NCI-H446 (cell line): ENCODE measurements around the gene DIRAS1.

Source experiments
- DNase-seq, 2 experiments: peaks; one replicate each; lab custom pipeline; 2025; lab: John Stamatoyannopoulos, UW

The DIRAS1 gene

DNA sequence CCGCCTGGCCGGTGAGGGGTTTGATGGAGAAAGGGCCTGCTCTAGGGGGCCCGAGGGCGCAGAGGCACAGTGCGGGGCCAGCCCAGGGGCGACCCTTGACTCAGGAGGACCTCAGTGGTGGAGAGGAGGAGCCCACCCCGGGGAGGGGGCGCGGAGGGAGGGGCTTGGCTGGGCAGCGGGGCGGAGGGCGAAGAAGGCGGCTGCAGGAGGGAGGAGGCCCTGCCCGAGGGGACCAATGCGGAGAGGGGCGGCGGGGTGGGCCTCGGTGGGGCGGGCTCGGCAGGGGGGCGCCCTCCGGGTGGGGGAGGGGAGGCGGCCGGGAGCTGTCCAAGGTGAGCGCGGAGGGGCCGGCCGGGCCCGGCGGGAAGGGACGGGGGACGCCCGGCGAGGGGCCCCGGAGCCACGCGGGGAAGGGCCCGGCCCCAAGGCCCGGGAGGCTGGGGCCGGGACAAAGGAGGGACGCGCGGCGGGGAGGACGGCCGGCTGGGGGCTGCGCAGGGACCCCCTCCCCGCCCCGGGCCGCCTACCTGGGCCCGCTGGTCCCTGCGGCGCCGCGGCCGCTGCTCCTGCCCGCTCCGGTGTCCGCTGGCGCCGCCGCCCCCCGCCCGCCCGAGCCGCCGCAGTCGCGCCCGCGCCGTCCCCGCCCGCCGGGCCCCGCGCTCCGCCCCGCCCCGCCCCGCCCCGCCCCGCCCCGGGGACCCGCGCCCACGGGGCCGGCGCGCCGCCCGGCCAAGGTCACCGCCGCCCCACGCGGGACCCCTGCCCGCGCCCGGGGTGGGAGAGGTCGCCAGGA is at the start of gene DIRAS1:
TSS of gene DIRAS1 (minus strand) at position 596 of the 793 bp plus-strand sequence. CDS start 3,566 bp downstream, outside the sequence.
- no peak for DNase-seq

GRCh38 chr19:2770055-2771013 is 49.2 kb upstream of the DIRAS1 start:
- no peak for DNase-seq

GRCh38 chr19:2769218-2769617 is 48.0 kb upstream of the DIRAS1 start:
- DNase-seq = no peak

GRCh38 chr19:2768365-2769132 is 47.4 kb upstream of the DIRAS1 start:
- DNase-seq = no peak

GRCh38 chr19:2767688-2768087 is 46.5 kb upstream of the DIRAS1 start:
- no peak for DNase-seq

GRCh38 chr19:2766594-2767372 is 45.6 kb upstream of the DIRAS1 start:
- DNase-seq = no peak

- DNase-seq = no peak
Measured at GRCh38 chr19:2765376-2765775, 44.2 kb upstream of the DIRAS1 start.

DNA sequence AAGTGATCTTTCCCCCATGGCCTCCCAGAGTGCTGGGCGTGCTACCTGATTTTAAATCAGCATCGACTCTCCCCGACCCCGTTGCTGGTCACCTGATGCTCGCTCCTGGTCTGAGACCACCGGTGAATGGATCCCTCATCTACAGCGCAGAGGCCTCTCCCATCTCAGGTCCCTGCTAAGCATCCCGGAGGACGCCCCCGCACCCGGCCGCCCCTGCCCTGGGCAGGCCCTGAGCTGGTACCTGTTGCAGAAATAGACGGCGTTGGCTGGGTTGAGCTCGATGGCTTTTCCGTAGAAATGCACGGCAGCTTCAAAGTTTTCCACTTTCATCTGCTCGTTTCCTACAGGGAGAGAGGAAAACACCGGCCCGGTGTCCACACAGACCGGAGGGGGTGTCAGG is 43.8 kb upstream of the DIRAS1 start:
- no peak for DNase-seq

DNA sequence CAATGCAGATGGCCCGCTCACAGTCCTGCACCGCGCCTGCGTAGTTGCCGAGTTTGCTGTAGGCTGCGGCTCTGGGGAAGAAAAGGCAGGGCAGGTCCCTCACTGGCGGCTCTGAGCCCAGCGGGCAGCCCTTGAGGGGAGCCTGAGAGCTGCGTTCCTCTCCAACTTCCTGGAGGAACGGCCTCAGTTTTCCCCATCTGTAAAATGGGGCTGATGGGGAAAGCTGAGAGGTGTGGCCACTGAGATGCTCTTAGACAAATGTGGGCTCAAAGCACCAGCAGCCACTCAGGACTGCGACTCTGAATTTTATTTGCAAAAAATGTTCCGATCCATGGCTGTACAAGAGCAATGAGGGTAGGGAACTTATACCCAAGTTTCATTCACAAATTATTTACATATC is 42.5 kb upstream of the DIRAS1 start:
- DNase-seq = no peak

GRCh38 chr19:2762783-2763496 is 41.8 kb upstream of the DIRAS1 start:
- DNase-seq = no peak

GRCh38 chr19:2761876-2762782 is 41.0 kb upstream of the DIRAS1 start:
- DNase-seq = no peak

GRCh38 chr19:2761309-2761677 is 40.1 kb upstream of the DIRAS1 start:
- DNase-seq = no peak

DNA sequence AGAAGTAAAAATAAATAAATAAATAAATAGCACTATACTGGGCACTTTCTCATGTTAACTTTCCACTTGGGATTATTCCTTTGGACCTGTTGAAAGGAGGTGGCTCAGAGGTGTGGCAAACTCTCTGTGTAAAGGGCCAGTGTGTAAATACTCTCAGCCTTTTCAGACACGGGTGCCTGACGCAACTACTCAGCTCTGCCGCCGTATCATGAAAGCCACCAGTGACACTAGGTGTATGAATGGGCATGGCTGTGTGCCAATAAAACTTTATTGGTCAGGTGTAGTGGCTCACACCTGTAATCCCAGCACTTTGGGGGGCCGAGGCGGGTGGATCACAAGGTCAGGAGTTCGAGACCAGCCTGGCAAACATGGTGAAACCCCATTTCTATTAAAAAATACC is 38.8 kb upstream of the DIRAS1 start:
- no peak for DNase-seq

- no peak for DNase-seq
Measured at GRCh38 chr19:2759362-2759761, 38.2 kb upstream of the DIRAS1 start.

- DNase-seq = no peak
Measured at GRCh38 chr19:2758601-2759313, 37.6 kb upstream of the DIRAS1 start.

DNA sequence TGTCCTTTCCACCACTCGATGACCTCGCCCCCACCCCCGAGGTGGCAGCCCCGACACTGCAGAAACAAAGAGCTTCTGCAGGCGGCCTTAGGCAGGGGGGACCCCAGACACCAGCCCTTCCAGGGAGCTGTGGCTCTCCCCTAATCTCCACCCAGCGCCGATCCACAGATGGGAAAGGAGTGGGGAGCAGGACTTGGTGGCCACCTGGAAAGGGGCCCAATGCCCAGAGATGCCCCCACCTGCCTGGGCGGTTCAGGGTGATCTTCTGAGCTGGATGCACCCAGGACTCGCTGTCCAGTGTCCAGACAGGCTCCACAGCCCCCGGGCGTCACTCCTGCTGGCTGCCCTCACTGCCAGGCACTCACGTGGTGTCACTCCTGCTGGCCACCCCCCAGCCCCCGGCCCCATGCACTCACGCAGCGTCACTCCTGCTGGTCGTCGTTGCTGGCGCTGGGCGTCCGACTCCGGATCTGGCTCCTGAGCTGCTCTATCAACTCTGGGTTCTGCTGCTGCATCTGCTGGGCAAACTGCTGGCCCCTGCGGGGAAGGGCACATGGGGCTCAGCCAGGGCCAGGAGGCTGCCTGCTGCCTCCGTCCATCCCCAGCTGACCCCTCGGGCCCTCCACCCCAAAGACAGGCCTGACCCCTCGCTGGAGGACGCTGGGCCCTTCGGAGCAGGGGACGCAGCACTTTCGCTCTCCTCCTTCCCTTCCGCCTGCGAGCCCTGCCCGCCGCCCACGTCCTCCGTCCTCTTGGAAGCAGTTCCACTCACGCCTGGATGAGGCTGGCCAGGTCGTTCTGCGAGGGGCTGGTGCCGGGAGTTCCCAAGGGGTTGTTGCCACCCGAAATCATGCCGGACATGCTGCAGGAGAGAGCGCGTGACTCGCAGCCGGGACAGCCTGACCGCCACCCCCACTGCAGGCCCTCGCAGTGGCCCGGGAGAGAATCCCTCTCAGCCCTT is 36.0 kb upstream of the DIRAS1 start:
- DNase-seq = no peak

- DNase-seq = no peak
Measured at GRCh38 chr19:2756477-2756876, 35.3 kb upstream of the DIRAS1 start.

DNA sequence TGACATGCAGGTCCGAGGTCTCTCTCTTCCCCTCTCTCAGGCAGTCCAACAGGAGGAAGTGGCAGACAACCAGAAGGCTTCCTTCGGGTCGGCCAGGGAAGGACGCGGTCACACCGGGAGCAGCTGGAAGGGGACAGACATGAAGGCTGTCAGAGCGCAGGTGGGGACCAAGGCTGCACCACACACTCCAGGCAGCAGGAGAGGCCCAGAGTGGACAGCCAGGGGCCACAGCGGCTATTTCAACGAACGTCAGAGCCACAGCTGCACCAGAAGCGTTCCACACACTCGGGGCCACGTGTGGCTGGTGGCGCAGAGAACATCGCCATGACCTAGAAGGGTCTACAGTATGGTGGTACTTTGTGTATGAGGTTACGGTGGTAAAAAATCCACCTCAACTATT is 34.6 kb upstream of the DIRAS1 start:
- no peak for DNase-seq
